ENCODE measurements around the gene F12. TPM values are rescaled to one million over a fixed set of nuclear protein-coding genes. Genes with fewer than 3 reads are reported as not detected.

Gene F12
- total and polyA plus RNA-seq, 2 of the 8 experiments (the other 6 are each of a cell fraction or from before 2014, with no cell fraction given): 6.5 to 7.8 TPM

DNA sequence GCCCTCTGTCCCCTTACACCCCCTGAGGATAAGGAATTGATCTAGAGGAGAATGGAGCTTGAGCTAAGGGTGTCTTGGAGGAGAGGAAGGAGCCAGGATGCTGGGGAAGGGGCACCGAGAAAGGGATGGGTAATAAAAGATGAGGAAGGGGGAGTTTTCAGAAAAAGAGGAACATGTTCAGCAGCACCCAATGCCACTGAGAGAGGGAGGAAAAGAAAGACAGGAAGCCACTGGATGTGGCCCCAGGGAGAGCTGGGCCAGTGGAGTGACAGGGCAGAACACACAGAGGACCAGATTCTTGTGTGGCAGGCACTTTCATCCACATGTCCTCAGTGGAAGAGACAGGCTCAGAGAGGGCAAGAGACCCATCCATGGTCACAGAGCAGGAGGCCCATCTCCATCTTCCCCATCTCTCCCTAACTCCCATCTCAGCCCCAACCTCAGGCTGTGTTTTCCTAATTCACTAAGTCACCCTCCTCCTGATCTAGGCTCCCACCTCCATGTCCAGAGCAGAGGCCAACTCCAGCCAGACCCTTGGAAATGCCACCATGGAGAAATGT lies 16.1 kb downstream of the F12 start (continued):
- TF ChIP-seq, protein P1, sequence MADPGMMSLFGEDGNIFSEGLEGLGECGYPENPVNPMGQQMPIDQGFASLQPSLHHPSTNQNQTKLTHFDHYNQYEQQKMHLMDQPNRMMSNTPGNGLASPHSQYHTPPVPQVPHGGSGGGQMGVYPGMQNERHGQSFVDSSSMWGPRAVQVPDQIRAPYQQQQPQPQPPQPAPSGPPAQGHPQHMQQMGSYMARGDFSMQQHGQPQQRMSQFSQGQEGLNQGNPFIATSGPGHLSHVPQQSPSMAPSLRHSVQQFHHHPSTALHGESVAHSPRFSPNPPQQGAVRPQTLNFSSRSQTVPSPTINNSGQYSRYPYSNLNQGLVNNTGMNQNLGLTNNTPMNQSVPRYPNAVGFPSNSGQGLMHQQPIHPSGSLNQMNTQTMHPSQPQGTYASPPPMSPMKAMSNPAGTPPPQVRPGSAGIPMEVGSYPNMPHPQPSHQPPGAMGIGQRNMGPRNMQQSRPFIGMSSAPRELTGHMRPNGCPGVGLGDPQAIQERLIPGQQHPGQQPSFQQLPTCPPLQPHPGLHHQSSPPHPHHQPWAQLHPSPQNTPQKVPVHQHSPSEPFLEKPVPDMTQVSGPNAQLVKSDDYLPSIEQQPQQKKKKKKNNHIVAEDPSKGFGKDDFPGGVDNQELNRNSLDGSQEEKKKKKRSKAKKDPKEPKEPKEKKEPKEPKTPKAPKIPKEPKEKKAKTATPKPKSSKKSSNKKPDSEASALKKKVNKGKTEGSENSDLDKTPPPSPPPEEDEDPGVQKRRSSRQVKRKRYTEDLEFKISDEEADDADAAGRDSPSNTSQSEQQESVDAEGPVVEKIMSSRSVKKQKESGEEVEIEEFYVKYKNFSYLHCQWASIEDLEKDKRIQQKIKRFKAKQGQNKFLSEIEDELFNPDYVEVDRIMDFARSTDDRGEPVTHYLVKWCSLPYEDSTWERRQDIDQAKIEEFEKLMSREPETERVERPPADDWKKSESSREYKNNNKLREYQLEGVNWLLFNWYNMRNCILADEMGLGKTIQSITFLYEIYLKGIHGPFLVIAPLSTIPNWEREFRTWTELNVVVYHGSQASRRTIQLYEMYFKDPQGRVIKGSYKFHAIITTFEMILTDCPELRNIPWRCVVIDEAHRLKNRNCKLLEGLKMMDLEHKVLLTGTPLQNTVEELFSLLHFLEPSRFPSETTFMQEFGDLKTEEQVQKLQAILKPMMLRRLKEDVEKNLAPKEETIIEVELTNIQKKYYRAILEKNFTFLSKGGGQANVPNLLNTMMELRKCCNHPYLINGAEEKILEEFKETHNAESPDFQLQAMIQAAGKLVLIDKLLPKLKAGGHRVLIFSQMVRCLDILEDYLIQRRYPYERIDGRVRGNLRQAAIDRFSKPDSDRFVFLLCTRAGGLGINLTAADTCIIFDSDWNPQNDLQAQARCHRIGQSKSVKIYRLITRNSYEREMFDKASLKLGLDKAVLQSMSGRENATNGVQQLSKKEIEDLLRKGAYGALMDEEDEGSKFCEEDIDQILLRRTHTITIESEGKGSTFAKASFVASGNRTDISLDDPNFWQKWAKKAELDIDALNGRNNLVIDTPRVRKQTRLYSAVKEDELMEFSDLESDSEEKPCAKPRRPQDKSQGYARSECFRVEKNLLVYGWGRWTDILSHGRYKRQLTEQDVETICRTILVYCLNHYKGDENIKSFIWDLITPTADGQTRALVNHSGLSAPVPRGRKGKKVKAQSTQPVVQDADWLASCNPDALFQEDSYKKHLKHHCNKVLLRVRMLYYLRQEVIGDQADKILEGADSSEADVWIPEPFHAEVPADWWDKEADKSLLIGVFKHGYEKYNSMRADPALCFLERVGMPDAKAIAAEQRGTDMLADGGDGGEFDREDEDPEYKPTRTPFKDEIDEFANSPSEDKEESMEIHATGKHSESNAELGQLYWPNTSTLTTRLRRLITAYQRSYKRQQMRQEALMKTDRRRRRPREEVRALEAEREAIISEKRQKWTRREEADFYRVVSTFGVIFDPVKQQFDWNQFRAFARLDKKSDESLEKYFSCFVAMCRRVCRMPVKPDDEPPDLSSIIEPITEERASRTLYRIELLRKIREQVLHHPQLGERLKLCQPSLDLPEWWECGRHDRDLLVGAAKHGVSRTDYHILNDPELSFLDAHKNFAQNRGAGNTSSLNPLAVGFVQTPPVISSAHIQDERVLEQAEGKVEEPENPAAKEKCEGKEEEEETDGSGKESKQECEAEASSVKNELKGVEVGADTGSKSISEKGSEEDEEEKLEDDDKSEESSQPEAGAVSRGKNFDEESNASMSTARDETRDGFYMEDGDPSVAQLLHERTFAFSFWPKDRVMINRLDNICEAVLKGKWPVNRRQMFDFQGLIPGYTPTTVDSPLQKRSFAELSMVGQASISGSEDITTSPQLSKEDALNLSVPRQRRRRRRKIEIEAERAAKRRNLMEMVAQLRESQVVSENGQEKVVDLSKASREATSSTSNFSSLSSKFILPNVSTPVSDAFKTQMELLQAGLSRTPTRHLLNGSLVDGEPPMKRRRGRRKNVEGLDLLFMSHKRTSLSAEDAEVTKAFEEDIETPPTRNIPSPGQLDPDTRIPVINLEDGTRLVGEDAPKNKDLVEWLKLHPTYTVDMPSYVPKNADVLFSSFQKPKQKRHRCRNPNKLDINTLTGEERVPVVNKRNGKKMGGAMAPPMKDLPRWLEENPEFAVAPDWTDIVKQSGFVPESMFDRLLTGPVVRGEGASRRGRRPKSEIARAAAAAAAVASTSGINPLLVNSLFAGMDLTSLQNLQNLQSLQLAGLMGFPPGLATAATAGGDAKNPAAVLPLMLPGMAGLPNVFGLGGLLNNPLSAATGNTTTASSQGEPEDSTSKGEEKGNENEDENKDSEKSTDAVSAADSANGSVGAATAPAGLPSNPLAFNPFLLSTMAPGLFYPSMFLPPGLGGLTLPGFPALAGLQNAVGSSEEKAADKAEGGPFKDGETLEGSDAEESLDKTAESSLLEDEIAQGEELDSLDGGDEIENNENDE (IDR thresholded peaks at IDR 0.05; ENCODE audit: insufficient replicate concordance, low read length): no peak
- TF ChIP-seq ZNF274 (IDR thresholded peaks at IDR 0.05; ENCODE audit: borderline replicate concordance, extremely low read depth, low read length) (no peak), MAFK (IDR thresholded peaks at IDR 0.05; ENCODE audit: low read depth, low read length) (no peak), FOSL1 (IDR thresholded peaks at IDR 0.05; ENCODE audit: insufficient read depth, low read depth, low read length) (no peak), CEBPB (IDR thresholded peaks at IDR 0.05; ENCODE audit: low read depth, low read length) (no peak), KDM1A (IDR thresholded peaks at IDR 0.05; ENCODE audit: borderline replicate concordance, low read length) (no peak), EP300 (IDR thresholded peaks at IDR 0.05; ENCODE audit: borderline replicate concordance in 1 of 2, low read depth in 2 of 2, low read length in 2 of 2) (no peak), GTF2F1 (IDR thresholded peaks at IDR 0.05; ENCODE audit: borderline replicate concordance, low read depth, low read length) (no peak), TEAD4 (IDR thresholded peaks at IDR 0.05; ENCODE audit: low read depth, low read length) (no peak)
- TF ChIP-seq, protein P2, sequence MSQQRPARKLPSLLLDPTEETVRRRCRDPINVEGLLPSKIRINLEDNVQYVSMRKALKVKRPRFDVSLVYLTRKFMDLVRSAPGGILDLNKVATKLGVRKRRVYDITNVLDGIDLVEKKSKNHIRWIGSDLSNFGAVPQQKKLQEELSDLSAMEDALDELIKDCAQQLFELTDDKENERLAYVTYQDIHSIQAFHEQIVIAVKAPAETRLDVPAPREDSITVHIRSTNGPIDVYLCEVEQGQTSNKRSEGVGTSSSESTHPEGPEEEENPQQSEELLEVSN (IDR thresholded peaks at IDR 0.05): no peak
